Adrenal gland (tissue), 12 donors: ENCODE measurements around the gene INO80E. TPM values are rescaled to one million over a fixed set of nuclear protein-coding genes. Genes with fewer than 3 reads are reported as not detected.

Source experiments
- DNase-seq, 7 donors: peaks; one replicate each; pipeline ENCODE4 v3.0.0-alpha.2; 2019 to 2020
- H3K27ac ChIP-seq, 5 donors: fragments of 200-600 bp; sonication (generic) in 4 of 5; 1 replicate in 3 of 5; 2 replicates in 2 of 5; pipeline versions ENCODE4 v1.5.1 to v1.8.0; 2016 to 2020; ENCODE audit warnings: mild to moderate bottlenecking in 1 of 5
- H3K27me3 ChIP-seq: fragments of 200-600 bp; 2 replicates; pipeline ENCODE4 v1.8.0; 2021
- H3K36me3 ChIP-seq, 2 donors: fragments of 200-600 bp; replicated peaks in 1 of 2; 1 replicate in 1 of 2; 2 replicates in 1 of 2; pipeline versions ENCODE4 v1.5.1 to v1.8.0; 2018 to 2022
- H3K4me1 ChIP-seq, 2 donors: fragments of 200-600 bp; replicated peaks in 1 of 2; 1 replicate in 1 of 2; 2 replicates in 1 of 2; pipeline versions ENCODE4 v1.5.1 to v1.8.0; 2018 to 2021
- H3K4me3 ChIP-seq, 4 donors: fragments of 200-600 bp; sonication (generic) in 3 of 4; one replicate each; pipeline ENCODE4 v1.5.1; 2016 to 2018
- H3K9me3 ChIP-seq, 3 donors: fragments of 200-600 bp; sonication (generic) in 1 of 3; replicated peaks in 1 of 3; 1 replicate in 2 of 3; 2 replicates in 1 of 3; pipeline versions ENCODE4 v1.5.1 to v1.8.0; 2016 to 2021
- POLR2A ChIP-seq, 2 donors: fragments of 450-650 bp; IDR thresholded peaks; one replicate each; pipeline ENCODE4 v1.6.1; 2017; ENCODE audit warnings: antibody characterized with exemption in 2 of 2, mild to moderate bottlenecking in 2 of 2, moderate library complexity in 1 of 2
- WGBS, 4 donors: extraction: QIAGEN DNeasy Blood & Tissue Kit in 2 of 4; methylation state at CpG; one replicate each; pipeline versions ENCODE4 v1.1.5 to v1.1.7; 2013 to 2017; 5-methylcytosine and 5-hydroxymethylcytosine counted together
- intact Hi-C, 2 donors: fragments of 100-400 bp; cut with DNase I; formaldehyde crosslinking; loops; one replicate each; pipeline versions ENCODE4 v1.14.1 to v1.15.0; 2022 to 2023
- polyA plus RNA-seq, 3 donors: library from polyadenylated mRNA; stranded (reverse); fragments of 200-250 nt in 2 of 3; fragments of 350-450 nt in 1 of 3; fragmentation: Illumina TruSeq in 1 of 3; extraction: RNeasy Lipid Tissue Mini Kit (QIAGEN cat#74804) in 1 of 3; gene quantifications; one replicate each; pipeline ENCODE4 v1.2.3, GENCODE V29; 2013 to 2014
- total RNA-seq, 9 donors: library from RNA; depleted of rRNA in 4 of 9; stranded (reverse); fragments of >200 nt in 4 of 9; fragments of 120-200 nt in 1 of 9; fragmentation: NEBNext Ultra II Directional in 1 of 9; extraction: Animal tissue kit (Norgen Biotek cat#: 25700) in 1 of 9; gene quantifications; one replicate each; pipeline versions ENCODE4 v1.1.0 to v1.2.4, GENCODE V29; 2013 to 2023
- TF ChIP-seq, protein P1 (sequence below), 6 experiments: fragments of 450-650 bp in 4 of 6; fragments of 200-600 bp in 2 of 6; sonication (generic) in 1 of 6; IDR thresholded peaks; 1 replicate in 5 of 6; 2 replicates in 1 of 6; pipeline versions ENCODE4 v1.5.1 to v1.8.0; 2016 to 2021; ENCODE audit warnings: antibody characterized with exemption in 6 of 6, mild to moderate bottlenecking in 2 of 6, moderate library complexity in 1 of 6
- donor health status: healthy with polysubstance abuse.
- donor health status: Bipolar disorder and iron deficiency.
- donor health status: DM: yes; HTN: yes; CAD: no.
- donor health status: DM: no; HTN: no; CAD: no.
- donor health status: DM: no; HTN: no; CAD: no.
- donor health status: DM: yes; HTN: yes; CAD: no.

INO80E gene
- total and polyA plus RNA-seq, 12 donors: 31.8 to 362 (median 73.4) TPM

DNA sequence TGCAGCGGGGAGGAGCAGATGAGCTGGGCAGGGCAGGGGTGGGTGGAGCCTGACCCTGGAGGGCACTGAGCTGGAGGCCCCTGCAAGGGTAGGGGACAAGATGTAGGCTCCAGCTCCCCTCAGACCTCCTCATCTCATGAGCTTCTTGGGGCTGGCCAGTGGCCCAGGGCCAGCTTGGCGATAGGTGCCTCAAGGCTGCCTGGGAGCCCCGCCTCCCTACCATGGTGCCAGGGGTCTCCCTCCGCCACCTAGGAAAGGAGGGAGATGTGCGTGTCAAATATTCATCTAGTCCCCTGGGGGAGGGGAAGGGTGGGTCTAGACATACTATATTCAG is 4.5 kb upstream of the INO80E start:
- Histone ChIP-seq H3K4me1 (peaks cover 10 to 17% of the 10 kb centered on the region in 2 donors), H3K27ac (no peak overlapping the region), H3K36me3 (peaks cover 0 to 69% of the 10 kb centered on the region in 2 donors), H3K9me3 (no peaks in the 10 kb centered on the region), H3K27me3 (no peaks in the 10 kb centered on the region), H3K4me3 (no peak overlapping the region)
- DNase-seq: no peak
- intact Hi-C loops: loop anchor here in 1 of 2 donors (10.0 kb wide), 1 partner anchor 67 kb away; the partner anchor contains the start of gene KCTD13
- 63 to 78% (median 72%) methylated on average over 4 to 5 of the region's 5 CpGs; no CpG with 5 or more reads in 1 of the 4 donors for WGBS, 4 donors
- TF ChIP-seq, protein P1, sequence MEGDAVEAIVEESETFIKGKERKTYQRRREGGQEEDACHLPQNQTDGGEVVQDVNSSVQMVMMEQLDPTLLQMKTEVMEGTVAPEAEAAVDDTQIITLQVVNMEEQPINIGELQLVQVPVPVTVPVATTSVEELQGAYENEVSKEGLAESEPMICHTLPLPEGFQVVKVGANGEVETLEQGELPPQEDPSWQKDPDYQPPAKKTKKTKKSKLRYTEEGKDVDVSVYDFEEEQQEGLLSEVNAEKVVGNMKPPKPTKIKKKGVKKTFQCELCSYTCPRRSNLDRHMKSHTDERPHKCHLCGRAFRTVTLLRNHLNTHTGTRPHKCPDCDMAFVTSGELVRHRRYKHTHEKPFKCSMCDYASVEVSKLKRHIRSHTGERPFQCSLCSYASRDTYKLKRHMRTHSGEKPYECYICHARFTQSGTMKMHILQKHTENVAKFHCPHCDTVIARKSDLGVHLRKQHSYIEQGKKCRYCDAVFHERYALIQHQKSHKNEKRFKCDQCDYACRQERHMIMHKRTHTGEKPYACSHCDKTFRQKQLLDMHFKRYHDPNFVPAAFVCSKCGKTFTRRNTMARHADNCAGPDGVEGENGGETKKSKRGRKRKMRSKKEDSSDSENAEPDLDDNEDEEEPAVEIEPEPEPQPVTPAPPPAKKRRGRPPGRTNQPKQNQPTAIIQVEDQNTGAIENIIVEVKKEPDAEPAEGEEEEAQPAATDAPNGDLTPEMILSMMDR (IDR thresholded peaks at IDR 0.05): no peak
- TF ChIP-seq POLR2A (IDR thresholded peaks at IDR 0.05): no peak

GRCh38 chr16:29992344-29992967 is 3.6 kb upstream of the INO80E start:
- H3K9me3 ChIP-seq: no peaks in the 10 kb centered on the region
- peaks cover 17 to 24% of the 10 kb centered on the region in 2 donors for H3K4me1 ChIP-seq
- peaks cover 0 to 60% of the 10 kb centered on the region in 2 donors for H3K36me3 ChIP-seq
- WGBS, 4 donors: 47 to 65% (median 57%) methylated on average over 7 of the region's 7 CpGs
- H3K27ac ChIP-seq: peak overlapping the region in 2 of 5 donors; percentile 13 to 26
- peak in 4 of 7 donors; percentile 51 to 73 (median 67) for DNase-seq
- intact Hi-C loops: loop anchor here in 1 of 2 donors (10.0 kb wide), 1 partner anchor 68 kb away; the partner anchor contains the start of gene KCTD13
- TF ChIP-seq, protein P1 (IDR thresholded peaks at IDR 0.05): no peak
- no peak for TF ChIP-seq POLR2A (IDR thresholded peaks at IDR 0.05)
- H3K4me3 ChIP-seq: no peak overlapping the region
- no peaks in the 10 kb centered on the region for H3K27me3 ChIP-seq

GRCh38 chr16:29993191-29993902 is 2.7 kb upstream of the INO80E start:
- DNase-seq: no peak
- no peaks in the 10 kb centered on the region for H3K9me3 ChIP-seq
- TF ChIP-seq, protein P1 (IDR thresholded peaks at IDR 0.05): no peak
- no peak for TF ChIP-seq POLR2A (IDR thresholded peaks at IDR 0.05)
- H3K36me3 ChIP-seq: peaks cover 0 to 51% of the 10 kb centered on the region in 2 donors
- no peak overlapping the region for H3K4me3 ChIP-seq
- peaks cover 17 to 24% of the 10 kb centered on the region in 2 donors for H3K4me1 ChIP-seq
- no peaks in the 10 kb centered on the region for H3K27me3 ChIP-seq
- intact Hi-C loops: loop anchor here in 1 of 2 donors (10.0 kb wide), 1 partner anchor 69 kb away; the partner anchor contains the start of gene KCTD13
- WGBS, 4 donors: 84 to 90% (median 89%) methylated on average over 16 to 25 of the region's 25 CpGs
- peak overlapping the region in 1 of 5 donors; percentile 5 for H3K27ac ChIP-seq

- TF ChIP-seq, protein P1 (IDR thresholded peaks at IDR 0.05): no peak
- no peak for TF ChIP-seq POLR2A (IDR thresholded peaks at IDR 0.05)
- Histone ChIP-seq H3K27ac (peak overlapping the region in 1 of 5 donors; percentile 97), H3K9me3 (no peaks in the 10 kb centered on the region), H3K4me1 (peaks cover 17 to 24% of the 10 kb centered on the region in 2 donors), H3K36me3 (peaks cover 0 to 44% of the 10 kb centered on the region in 2 donors), H3K4me3 (no peak overlapping the region), H3K27me3 (no peaks in the 10 kb centered on the region)
- no peak for DNase-seq
- 82 to 88% (median 87%) methylated on average over 9 of the region's 9 CpGs for WGBS, 4 donors
- intact Hi-C loops: loop anchor here in 1 of 2 donors (10.0 kb wide), 1 partner anchor 69 kb away; the partner anchor contains the start of gene KCTD13
Measured at GRCh38 chr16:29993903-29994599, 2.0 kb upstream of the INO80E start.
